ENCODE results near the gene MYT1. TPM values are rescaled to one million over a fixed set of nuclear protein-coding genes. Genes with fewer than 3 reads are reported as not detected.
"Not testable (repeated sequence)": the region's sequence is repeated elsewhere in the genome, so short reads cannot be mapped to it uniquely, and the experiment has no call there.

Gene MYT1
- polyA plus RNA-seq, 1 experiment = not detected

GRCh38 chr20:64230461-64231145 is 66.4 kb downstream of the MYT1 start:
- CTCF ChIA-PET = interaction anchor here (0.7 kb wide), 1 partner anchor 161 kb away, joined by 3 read pairs; no protein-coding TSS in a partner anchor
- peaks cover 5% of the 10 kb centered on the region for H3K27me3 ChIP-seq (ENCODE audit: control insufficient read depth, insufficient read depth, low read length)
- H3K36me3 ChIP-seq (ENCODE audit: control insufficient read depth, insufficient read depth, low read length) = no peaks in the 10 kb centered on the region
- no peak for DNase-seq (ENCODE audit: low read depth)
- H3K4me3 ChIP-seq (ENCODE audit: low read depth, low read length) = no peak overlapping the region
- POLR2A ChIA-PET = no interaction called here
- TF ChIP-seq, protein P1, sequence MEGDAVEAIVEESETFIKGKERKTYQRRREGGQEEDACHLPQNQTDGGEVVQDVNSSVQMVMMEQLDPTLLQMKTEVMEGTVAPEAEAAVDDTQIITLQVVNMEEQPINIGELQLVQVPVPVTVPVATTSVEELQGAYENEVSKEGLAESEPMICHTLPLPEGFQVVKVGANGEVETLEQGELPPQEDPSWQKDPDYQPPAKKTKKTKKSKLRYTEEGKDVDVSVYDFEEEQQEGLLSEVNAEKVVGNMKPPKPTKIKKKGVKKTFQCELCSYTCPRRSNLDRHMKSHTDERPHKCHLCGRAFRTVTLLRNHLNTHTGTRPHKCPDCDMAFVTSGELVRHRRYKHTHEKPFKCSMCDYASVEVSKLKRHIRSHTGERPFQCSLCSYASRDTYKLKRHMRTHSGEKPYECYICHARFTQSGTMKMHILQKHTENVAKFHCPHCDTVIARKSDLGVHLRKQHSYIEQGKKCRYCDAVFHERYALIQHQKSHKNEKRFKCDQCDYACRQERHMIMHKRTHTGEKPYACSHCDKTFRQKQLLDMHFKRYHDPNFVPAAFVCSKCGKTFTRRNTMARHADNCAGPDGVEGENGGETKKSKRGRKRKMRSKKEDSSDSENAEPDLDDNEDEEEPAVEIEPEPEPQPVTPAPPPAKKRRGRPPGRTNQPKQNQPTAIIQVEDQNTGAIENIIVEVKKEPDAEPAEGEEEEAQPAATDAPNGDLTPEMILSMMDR (IDR thresholded peaks at IDR 0.05; ENCODE audit: insufficient read depth, low read depth, low read length) = no peak

- TF ChIP-seq, protein P1 (IDR thresholded peaks at IDR 0.05; ENCODE audit: insufficient read depth, low read depth, low read length) = no peak
- Histone ChIP-seq H3K4me3 (ENCODE audit: low read depth, low read length) (no peak overlapping the region), H3K36me3 (ENCODE audit: control insufficient read depth, insufficient read depth, low read length) (no peaks in the 10 kb centered on the region), H3K27me3 (ENCODE audit: control insufficient read depth, insufficient read depth, low read length) (peaks cover 5% of the 10 kb centered on the region)
- ChIA-PET POLR2A (no interaction called here), CTCF (no interaction called here)
- no peak for DNase-seq (ENCODE audit: low read depth)
Measured at GRCh38 chr20:64231621-64232550, 67.6 kb downstream of the MYT1 start.

DNA sequence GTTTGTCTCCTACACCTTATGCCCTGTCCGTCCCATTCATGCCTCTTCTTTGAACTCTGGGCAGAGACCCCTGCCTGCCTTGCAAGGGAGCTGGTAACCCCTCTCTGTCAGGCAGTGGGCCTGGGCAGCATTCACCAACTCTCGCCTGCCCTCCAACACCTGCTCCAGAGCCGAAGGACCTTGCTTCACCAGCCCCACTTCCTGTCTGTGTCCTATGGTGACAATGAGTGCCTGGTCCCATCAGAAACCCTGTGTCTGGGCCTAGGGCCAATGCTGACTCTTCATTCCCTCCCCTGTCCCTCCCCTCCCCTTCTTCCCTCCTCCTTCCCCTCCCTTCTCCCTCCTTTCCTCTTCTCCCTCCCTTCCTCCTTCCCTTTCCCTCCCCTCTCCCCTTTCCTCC is 68.5 kb downstream of the MYT1 start:
- TF ChIP-seq, protein P1 (IDR thresholded peaks at IDR 0.05; ENCODE audit: insufficient read depth, low read depth, low read length) = no peak
- ChIA-PET CTCF (no interaction called here), POLR2A (no interaction called here)
- Histone ChIP-seq H3K36me3 (ENCODE audit: control insufficient read depth, insufficient read depth, low read length) (no peaks in the 10 kb centered on the region), H3K27me3 (ENCODE audit: control insufficient read depth, insufficient read depth, low read length) (peaks cover 5% of the 10 kb centered on the region), H3K4me3 (ENCODE audit: low read depth, low read length) (no peak overlapping the region)
- no peak for DNase-seq (ENCODE audit: low read depth)

DNA sequence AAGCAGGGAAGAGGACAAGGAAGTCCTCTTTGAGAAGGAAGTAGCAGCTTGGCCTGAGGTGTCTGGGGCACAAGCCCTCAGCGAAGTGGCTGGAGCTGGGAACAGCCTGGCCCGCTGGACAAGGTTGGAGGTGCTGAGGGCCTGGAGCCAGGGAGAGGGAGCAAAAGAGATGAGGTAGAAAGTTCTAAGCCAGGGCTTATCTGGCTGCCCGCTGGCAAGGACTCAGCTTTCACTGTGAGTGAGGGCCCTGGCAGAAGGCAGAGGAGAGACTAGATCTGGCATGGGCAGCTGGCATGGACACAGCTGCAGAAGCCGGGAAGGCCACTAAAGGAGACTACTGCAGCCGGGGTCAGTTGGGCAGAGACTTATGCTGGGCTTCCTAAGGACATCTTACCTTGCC is 69.5 kb downstream of the MYT1 start:
- H3K36me3 ChIP-seq (ENCODE audit: control insufficient read depth, insufficient read depth, low read length) = no peaks in the 10 kb centered on the region
- TF ChIP-seq, protein P1 (IDR thresholded peaks at IDR 0.05; ENCODE audit: insufficient read depth, low read depth, low read length) = no peak
- H3K4me3 ChIP-seq (ENCODE audit: low read depth, low read length) = no peak overlapping the region
- ChIA-PET CTCF (no interaction called here), POLR2A (no interaction called here)
- no peak for DNase-seq (ENCODE audit: low read depth)
- peaks cover 3% of the 10 kb centered on the region for H3K27me3 ChIP-seq (ENCODE audit: control insufficient read depth, insufficient read depth, low read length)

DNA sequence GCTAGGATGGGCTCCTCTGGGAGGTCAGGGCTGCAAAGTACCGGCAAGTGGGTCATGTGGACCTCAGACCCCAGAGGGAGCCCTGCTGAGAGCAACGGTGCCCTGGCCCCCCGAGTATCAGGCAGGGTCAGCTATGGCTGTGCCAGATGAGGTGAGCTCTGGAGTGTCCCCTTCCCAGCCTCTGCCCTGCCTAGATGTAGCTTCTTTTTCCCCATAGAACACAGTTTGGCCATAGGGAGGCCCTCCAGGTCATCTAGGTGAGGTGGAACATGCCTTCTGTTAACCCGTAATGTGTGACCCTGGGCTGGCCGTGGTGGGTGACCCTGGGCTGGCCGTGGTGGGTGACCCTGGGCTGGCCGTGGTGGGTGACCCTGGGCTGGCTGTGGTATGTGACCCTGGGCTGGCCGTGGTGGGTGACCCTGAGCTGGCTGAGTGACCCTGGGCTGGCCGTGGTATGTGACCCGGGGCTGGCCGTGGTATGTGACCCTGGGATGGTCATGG is 70.1 kb downstream of the MYT1 start:
- POLR2A ChIA-PET = no interaction called here
- TF ChIP-seq, protein P1 (IDR thresholded peaks at IDR 0.05; ENCODE audit: insufficient read depth, low read depth, low read length) = no peak

GRCh38 chr20:64234921-64235565 is 70.8 kb downstream of the MYT1 start:
- H3K27me3 ChIP-seq (ENCODE audit: control insufficient read depth, insufficient read depth, low read length); H3K4me3 ChIP-seq (ENCODE audit: low read depth, low read length); H3K36me3 ChIP-seq (ENCODE audit: control insufficient read depth, insufficient read depth, low read length); DNase-seq (ENCODE audit: low read depth); POLR2A ChIA-PET: not testable (repeated sequence)
- CTCF ChIA-PET = interaction anchor here (0.6 kb wide), 1 partner anchor 24 kb away, joined by 4 read pairs; no protein-coding TSS in a partner anchor

More for the DNA sequence above, 70.1 kb downstream of the MYT1 start:
- H3K27me3 ChIP-seq (ENCODE audit: control insufficient read depth, insufficient read depth, low read length) = peaks cover 2% of the 10 kb centered on the region; the same call in 1 of the 2 replicates
- H3K4me3 ChIP-seq (ENCODE audit: low read depth, low read length) = no peak overlapping the region
- CTCF ChIA-PET = interaction anchor here (0.6 kb wide), 1 partner anchor 25 kb away, joined by 4 read pairs; no protein-coding TSS in a partner anchor
- no peaks in the 10 kb centered on the region for H3K36me3 ChIP-seq (ENCODE audit: control insufficient read depth, insufficient read depth, low read length)
- DNase-seq (ENCODE audit: low read depth) = no peak
